ENCODE results near the gene FXYD6. TPM values are rescaled to one million over a fixed set of nuclear protein-coding genes. Genes with fewer than 3 reads are reported as not detected.
A peak's percentile ranks its signal among the peaks of the same experiment; 100 is the strongest.
"Not testable (repeated sequence)": the region's sequence is repeated elsewhere in the genome, so short reads cannot be mapped to it uniquely, and the experiment has no call there.

The FXYD6 gene
- polyA plus RNA-seq (2012; rRNA removed), result 1.4 and 4.3 TPM in 2 replicates
- polyA plus RNA-seq (2012; cell fraction: cytosol; rRNA removed), result 2.5 and 4.6 TPM in 2 replicates
- 0.56 and 1.6 TPM in 2 replicates for polyA plus RNA-seq (2012; cell fraction: nucleus; rRNA removed)

DNA sequence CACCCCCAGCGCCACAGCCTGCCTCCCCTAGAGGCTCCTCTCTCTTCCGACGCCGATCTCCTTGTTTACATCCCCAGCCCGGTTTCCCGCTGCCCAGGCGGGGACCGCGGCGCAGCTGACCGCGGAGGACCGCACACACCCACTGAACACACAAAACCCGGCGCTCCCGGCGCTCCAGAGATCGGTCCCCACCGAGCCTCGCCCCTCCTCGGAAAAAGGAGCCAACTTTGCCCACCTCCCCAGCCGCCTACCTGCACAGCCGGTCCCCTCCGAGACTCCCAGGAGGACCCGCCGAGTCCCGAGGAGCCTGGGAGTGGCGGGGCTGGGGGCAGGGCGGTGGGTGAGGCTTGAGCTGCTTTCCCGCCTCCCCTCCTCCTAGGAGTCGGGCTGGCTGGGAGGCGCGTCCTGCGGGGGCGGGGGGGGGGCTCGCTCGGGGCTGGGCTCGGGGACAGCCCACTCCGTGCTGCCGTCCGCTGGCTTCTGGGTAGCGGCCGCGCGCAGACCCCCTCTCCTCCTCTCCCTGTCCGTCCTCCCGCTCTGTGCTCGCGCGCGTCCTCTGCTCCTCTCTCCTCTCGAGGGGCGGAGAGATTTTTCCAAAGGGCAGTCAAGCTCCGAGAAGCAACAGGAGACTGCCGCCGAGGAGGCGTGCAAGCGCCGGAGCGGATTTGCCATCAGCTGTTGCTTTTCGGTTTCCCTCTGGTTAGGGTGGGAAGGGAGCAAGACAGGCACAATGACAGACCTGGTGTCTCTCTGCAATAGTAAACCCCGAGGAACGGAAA lies at the start of gene FXYD6:
TSS of gene FXYD6 (minus strand) at position 318 of the 779 bp plus-strand sequence. CDS start 33,882 bp downstream, outside the sequence.
- no peaks in the 10 kb centered on the region for H3K79me2 ChIP-seq (ENCODE audit: insufficient read depth)
- DNase-seq, result peak; percentile 95
- H3K9ac ChIP-seq, result no peak within 1 kb of the TSS
- H4K20me1 ChIP-seq (ENCODE audit: insufficient read depth), result no peaks in the 10 kb centered on the region
- ChIA-PET CTCF (interaction anchor here (1.2 to 4.1 kb wide), 11 partner anchors 12 to 450 kb away, joined by 4 to 31 read pairs (median 6); no protein-coding TSS in a partner anchor), POLR2A (interaction anchor here (0.6 to 1.2 kb wide), 3 partner anchors 70 to 1777 kb away, joined by 3 to 4 read pairs (median 3); no protein-coding TSS in a partner anchor)
- no peaks in the 10 kb centered on the region for H3K9me3 ChIP-seq
- H2AFZ ChIP-seq (ENCODE audit: low read depth), result no peak within 1 kb of the TSS
- peak within 1 kb of the TSS in 1 of 2 experiments; percentile 53; a peak in 2 of 4 replicates for H3K4me3 ChIP-seq (ENCODE audit: low read depth in 2 of 2, low read length in 1 of 2)
- TF ChIP-seq MXI1 (IDR thresholded peaks at IDR 0.05; ENCODE audit: low read depth, low read length) (peak; percentile 58), RAD21 (IDR thresholded peaks at IDR 0.05; ENCODE audit: low read length) (no peak), EP300 (IDR thresholded peaks at IDR 0.05; ENCODE audit: borderline replicate concordance in 1 of 2, low read depth in 1 of 2, low read length in 1 of 2) (no peak), YY1 (IDR thresholded peaks at IDR 0.05; ENCODE audit: low read depth) (no peak), NRF1 (IDR thresholded peaks at IDR 0.05; ENCODE audit: low read depth, low read length) (no peak)
- TF ChIP-seq, protein P1, sequence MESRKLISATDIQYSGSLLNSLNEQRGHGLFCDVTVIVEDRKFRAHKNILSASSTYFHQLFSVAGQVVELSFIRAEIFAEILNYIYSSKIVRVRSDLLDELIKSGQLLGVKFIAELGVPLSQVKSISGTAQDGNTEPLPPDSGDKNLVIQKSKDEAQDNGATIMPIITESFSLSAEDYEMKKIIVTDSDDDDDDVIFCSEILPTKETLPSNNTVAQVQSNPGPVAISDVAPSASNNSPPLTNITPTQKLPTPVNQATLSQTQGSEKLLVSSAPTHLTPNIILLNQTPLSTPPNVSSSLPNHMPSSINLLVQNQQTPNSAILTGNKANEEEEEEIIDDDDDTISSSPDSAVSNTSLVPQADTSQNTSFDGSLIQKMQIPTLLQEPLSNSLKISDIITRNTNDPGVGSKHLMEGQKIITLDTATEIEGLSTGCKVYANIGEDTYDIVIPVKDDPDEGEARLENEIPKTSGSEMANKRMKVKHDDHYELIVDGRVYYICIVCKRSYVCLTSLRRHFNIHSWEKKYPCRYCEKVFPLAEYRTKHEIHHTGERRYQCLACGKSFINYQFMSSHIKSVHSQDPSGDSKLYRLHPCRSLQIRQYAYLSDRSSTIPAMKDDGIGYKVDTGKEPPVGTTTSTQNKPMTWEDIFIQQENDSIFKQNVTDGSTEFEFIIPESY (IDR thresholded peaks at IDR 0.05; ENCODE audit: borderline replicate concordance, low read depth), result no peak
- H3F3A ChIP-seq (replicated peaks; ENCODE audit: insufficient read depth), result no peaks in the 10 kb centered on the region
- peaks cover 29% of the 10 kb centered on the region for H3K27me3 ChIP-seq (ENCODE audit: insufficient read depth)
- no peaks in the 10 kb centered on the region for H3K9me2 ChIP-seq
- peak within 1 kb of the TSS in 1 of 2 experiments; percentile 47; a peak in 2 of 4 replicates for H3K27ac ChIP-seq (ENCODE audit: low read depth in 2 of 2, low read length in 1 of 2)
- H3K36me3 ChIP-seq (replicated peaks in 1 of 2; ENCODE audit: control insufficient read depth in 1 of 2, insufficient read depth in 2 of 2, low read length in 1 of 2), result no peaks in the 10 kb centered on the region
- peaks cover 0 to 24% of the 10 kb centered on the region in 2 experiments; a peak in 1 of 4 replicates for H3K4me1 ChIP-seq (ENCODE audit: control insufficient read depth in 1 of 2, insufficient read depth in 2 of 2, low read depth in 1 of 2, low read length in 1 of 2)
- H3K4me2 ChIP-seq, result peak within 1 kb of the TSS; percentile 52; the same call in 1 of the 2 replicates
- WGBS (ENCODE audit: low lambda C conversion rate), result 3% methylated on average over 27 of the region's 63 CpGs

- CTCF ChIA-PET, result interaction anchor here (2.2 to 13.7 kb wide), 2 partner anchors 10 to 21 kb away, joined by 6 to 129 read pairs; no protein-coding TSS in a partner anchor
Measured at GRCh38 chr11:117926166-117926565, 49.7 kb upstream of the FXYD6 start.

More at GRCh38 chr11:117926166-117926565, 49.7 kb upstream of the FXYD6 start:
- H4K20me1 ChIP-seq (ENCODE audit: insufficient read depth); H3K27ac ChIP-seq (ENCODE audit: low read depth in 2 of 2, low read length in 1 of 2); H2AFZ ChIP-seq (ENCODE audit: low read depth); POLR2A ChIA-PET; H3K9ac ChIP-seq; H3K4me1 ChIP-seq (ENCODE audit: control insufficient read depth in 1 of 2, insufficient read depth in 2 of 2, low read depth in 1 of 2, low read length in 1 of 2); DNase-seq; H3K4me3 ChIP-seq (ENCODE audit: low read depth in 2 of 2, low read length in 1 of 2); H3K79me2 ChIP-seq (ENCODE audit: insufficient read depth); H3K9me3 ChIP-seq; H3K4me2 ChIP-seq; H3F3A ChIP-seq (replicated peaks; ENCODE audit: insufficient read depth); H3K9me2 ChIP-seq; H3K27me3 ChIP-seq (ENCODE audit: insufficient read depth); H3K36me3 ChIP-seq (replicated peaks in 1 of 2; ENCODE audit: control insufficient read depth in 1 of 2, insufficient read depth in 2 of 2, low read length in 1 of 2): not testable (repeated sequence)
- WGBS (ENCODE audit: low lambda C conversion rate), result 15% methylated on average over 5 of the region's 7 CpGs
